Sigmoid colon (tissue), 7 donors: ENCODE data around the gene KMT2C. TPM values are rescaled to one million over a fixed set of nuclear protein-coding genes. Genes with fewer than 3 reads are reported as not detected.

Source experiments
- DNase-seq: peaks from one replicate; pipeline ENCODE4 v3.0.0-alpha.2; 2019
- H3K27ac ChIP-seq, 4 donors: fragments of 200-600 bp; sonication (generic); one replicate each; pipeline ENCODE4 v1.5.1; 2016 to 2019; ENCODE audit warnings: mild to moderate bottlenecking in 1 of 4
- H3K27me3 ChIP-seq, 3 donors: fragments of 200-600 bp; sonication (generic); one replicate each; pipeline ENCODE4 v1.5.1; 2019; ENCODE audit warnings: mild to moderate bottlenecking in 1 of 3
- H3K36me3 ChIP-seq, 4 donors: fragments of 200-600 bp; sonication (generic); one replicate each; pipeline ENCODE4 v1.5.1; 2016 to 2019
- H3K4me1 ChIP-seq, 4 donors: fragments of 200-600 bp; sonication (generic); one replicate each; pipeline ENCODE4 v1.5.1; 2017 to 2019
- H3K4me3 ChIP-seq, 4 donors: fragments of 200-600 bp; sonication (generic); one replicate each; pipeline ENCODE4 v1.5.1; 2017 to 2019; ENCODE audit warnings: mild to moderate bottlenecking in 2 of 4, moderate library complexity in 1 of 4
- H3K9me3 ChIP-seq, 4 donors: fragments of 200-600 bp in 3 of 4; sonication (generic) in 3 of 4; one replicate each; pipeline versions ENCODE4 v1.5.1 to v1.6.1; 2013 to 2019
- EP300 ChIP-seq, 4 donors: sonication (generic); formaldehyde crosslinking; IDR thresholded peaks; one replicate each; pipeline ENCODE4 v1.6.1; 2017; ENCODE audit warnings: antibody characterized with exemption in 4 of 4
- POLR2A ChIP-seq, 2 donors: fragments of 450-650 bp; IDR thresholded peaks; one replicate each; pipeline ENCODE4 v1.6.1; 2016; ENCODE audit warnings: antibody characterized with exemption in 2 of 2, mild to moderate bottlenecking in 2 of 2, moderate library complexity in 2 of 2
- POLR2AphosphoS5 ChIP-seq, 4 donors: sonication (generic); formaldehyde crosslinking; IDR thresholded peaks; one replicate each; pipeline ENCODE4 v1.6.1; 2017; ENCODE audit warnings: antibody characterized with exemption in 4 of 4
- WGBS, 2 donors: extraction: QIAGEN DNeasy Blood & Tissue Kit; methylation state at CpG; one replicate each; pipeline ENCODE4 v1.1.7; 2013; 5-methylcytosine and 5-hydroxymethylcytosine counted together
- intact Hi-C: fragments of 100-400 bp; cut with DNase I; formaldehyde crosslinking; loops from one replicate; pipeline ENCODE4 v1.15.1; 2023
- polyA plus RNA-seq, 3 donors: library from polyadenylated mRNA; stranded (reverse); fragments of 200-250 nt; gene quantifications; one replicate each; pipeline ENCODE4 v1.2.3, GENCODE V29; 2013
- total RNA-seq, 4 donors: library from RNA; depleted of rRNA; stranded (reverse); fragments of >200 nt; gene quantifications; one replicate each; pipeline ENCODE4 v1.1.0, GENCODE V29; 2016
- TF ChIP-seq, protein P1 (sequence below), 4 experiments: fragments of 450-650 bp in 3 of 4; fragments of 200-600 bp in 1 of 4; IDR thresholded peaks; one replicate each; pipeline ENCODE4 v1.5.1; 2016 to 2019; ENCODE audit warnings: antibody characterized with exemption in 4 of 4, mild to moderate bottlenecking in 3 of 4, moderate library complexity in 2 of 4
- donor health status: healthy with polysubstance abuse.
- donor health status: Bipolar disorder and iron deficiency.
- donor health status: healthy.

Gene KMT2C
- total and polyA plus RNA-seq, 7 donors = 7.4 to 75.6 (median 46.4) TPM

GRCh38 chr7:152152267-152152666 lies 283.5 kb downstream of the KMT2C start:
- intact Hi-C loops = no loop called here
- Histone ChIP-seq H3K36me3 (peaks cover 52 to 100% (median 68%) of the 10 kb centered on the region in 4 donors), H3K27me3 (no peaks in the 10 kb centered on the region), H3K4me3 (no peak overlapping the region), H3K9me3 (no peaks in the 10 kb centered on the region), H3K27ac (no peak overlapping the region), H3K4me1 (no peaks in the 10 kb centered on the region)
- no peak for DNase-seq
- 88 to 94% methylated on average over 5 of the region's 5 CpGs for WGBS, 2 donors
- TF ChIP-seq EP300 (IDR thresholded peaks at IDR 0.05) = no peak
- no peak for TF ChIP-seq POLR2AphosphoS5 (IDR thresholded peaks at IDR 0.05)
- TF ChIP-seq, protein P1, sequence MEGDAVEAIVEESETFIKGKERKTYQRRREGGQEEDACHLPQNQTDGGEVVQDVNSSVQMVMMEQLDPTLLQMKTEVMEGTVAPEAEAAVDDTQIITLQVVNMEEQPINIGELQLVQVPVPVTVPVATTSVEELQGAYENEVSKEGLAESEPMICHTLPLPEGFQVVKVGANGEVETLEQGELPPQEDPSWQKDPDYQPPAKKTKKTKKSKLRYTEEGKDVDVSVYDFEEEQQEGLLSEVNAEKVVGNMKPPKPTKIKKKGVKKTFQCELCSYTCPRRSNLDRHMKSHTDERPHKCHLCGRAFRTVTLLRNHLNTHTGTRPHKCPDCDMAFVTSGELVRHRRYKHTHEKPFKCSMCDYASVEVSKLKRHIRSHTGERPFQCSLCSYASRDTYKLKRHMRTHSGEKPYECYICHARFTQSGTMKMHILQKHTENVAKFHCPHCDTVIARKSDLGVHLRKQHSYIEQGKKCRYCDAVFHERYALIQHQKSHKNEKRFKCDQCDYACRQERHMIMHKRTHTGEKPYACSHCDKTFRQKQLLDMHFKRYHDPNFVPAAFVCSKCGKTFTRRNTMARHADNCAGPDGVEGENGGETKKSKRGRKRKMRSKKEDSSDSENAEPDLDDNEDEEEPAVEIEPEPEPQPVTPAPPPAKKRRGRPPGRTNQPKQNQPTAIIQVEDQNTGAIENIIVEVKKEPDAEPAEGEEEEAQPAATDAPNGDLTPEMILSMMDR (IDR thresholded peaks at IDR 0.05) = no peak
- no peak for TF ChIP-seq POLR2A (IDR thresholded peaks at IDR 0.05)

DNA sequence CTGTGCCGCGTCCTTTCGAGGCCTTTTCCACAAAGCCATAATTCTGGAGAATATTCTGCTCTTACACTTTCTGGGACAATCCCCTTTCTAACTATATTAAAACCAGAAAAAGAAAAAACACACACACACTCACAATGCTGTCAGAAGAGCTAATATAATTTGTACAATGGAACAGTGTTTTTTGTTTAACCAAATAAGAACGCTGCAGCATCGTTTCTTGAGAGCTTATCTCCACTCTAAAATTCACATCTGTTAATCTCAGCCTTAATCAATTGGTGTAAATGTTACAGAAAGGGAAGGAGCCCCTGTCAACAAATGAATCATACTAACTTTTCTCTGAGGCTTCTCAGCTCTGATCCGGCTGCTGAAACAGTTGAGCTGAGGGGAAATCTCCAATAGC lies 286.4 kb downstream of the KMT2C start:
- no peaks in the 10 kb centered on the region for H3K4me1 ChIP-seq
- no peaks in the 10 kb centered on the region for H3K27me3 ChIP-seq
- no peak for DNase-seq
- intact Hi-C loops = no loop called here
- TF ChIP-seq EP300 (IDR thresholded peaks at IDR 0.05) = no peak
- TF ChIP-seq POLR2AphosphoS5 (IDR thresholded peaks at IDR 0.05) = no peak
- TF ChIP-seq, protein P1 (IDR thresholded peaks at IDR 0.05) = no peak
- no peak for TF ChIP-seq POLR2A (IDR thresholded peaks at IDR 0.05)
- H3K27ac ChIP-seq = no peak overlapping the region
- H3K36me3 ChIP-seq = peaks cover 51 to 100% (median 64%) of the 10 kb centered on the region in 4 donors
- 58 to 76% methylated on average over 6 of the region's 6 CpGs for WGBS, 2 donors
- no peak overlapping the region for H3K4me3 ChIP-seq
- no peaks in the 10 kb centered on the region for H3K9me3 ChIP-seq

DNA sequence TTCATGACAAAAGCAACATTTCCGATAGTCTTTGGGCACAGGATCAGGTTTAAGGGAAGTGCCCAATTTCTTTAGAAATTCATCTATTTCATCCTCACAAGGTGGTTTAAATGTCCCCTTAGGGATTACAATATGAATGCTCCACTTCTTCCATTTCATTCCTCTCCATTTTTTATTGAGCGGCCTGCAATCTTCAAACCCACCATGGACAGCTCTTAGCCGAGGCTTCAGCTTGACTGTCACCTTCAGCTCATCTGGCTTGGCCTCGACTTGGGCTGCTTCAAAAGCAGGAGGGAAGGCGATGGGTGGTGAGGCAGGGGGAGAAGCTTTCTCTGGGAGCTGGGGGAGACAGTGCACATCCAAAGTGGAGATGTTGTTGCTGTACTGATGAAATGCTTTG lies 287.1 kb downstream of the KMT2C start:
- DNase-seq = no peak
- intact Hi-C loops = no loop called here
- H3K36me3 ChIP-seq = peaks cover 51 to 100% (median 62%) of the 10 kb centered on the region in 4 donors
- H3K27ac ChIP-seq = no peak overlapping the region
- H3K4me3 ChIP-seq = no peak overlapping the region
- no peaks in the 10 kb centered on the region for H3K9me3 ChIP-seq
- 90 to 92% methylated on average over 5 of the region's 5 CpGs for WGBS, 2 donors
- no peaks in the 10 kb centered on the region for H3K27me3 ChIP-seq
- no peak for TF ChIP-seq POLR2A (IDR thresholded peaks at IDR 0.05)
- no peak for TF ChIP-seq EP300 (IDR thresholded peaks at IDR 0.05)
- no peak for TF ChIP-seq POLR2AphosphoS5 (IDR thresholded peaks at IDR 0.05)
- TF ChIP-seq, protein P1 (IDR thresholded peaks at IDR 0.05) = no peak
- peaks cover 0 to 3% (median 0%) of the 10 kb centered on the region in 4 donors for H3K4me1 ChIP-seq

DNA sequence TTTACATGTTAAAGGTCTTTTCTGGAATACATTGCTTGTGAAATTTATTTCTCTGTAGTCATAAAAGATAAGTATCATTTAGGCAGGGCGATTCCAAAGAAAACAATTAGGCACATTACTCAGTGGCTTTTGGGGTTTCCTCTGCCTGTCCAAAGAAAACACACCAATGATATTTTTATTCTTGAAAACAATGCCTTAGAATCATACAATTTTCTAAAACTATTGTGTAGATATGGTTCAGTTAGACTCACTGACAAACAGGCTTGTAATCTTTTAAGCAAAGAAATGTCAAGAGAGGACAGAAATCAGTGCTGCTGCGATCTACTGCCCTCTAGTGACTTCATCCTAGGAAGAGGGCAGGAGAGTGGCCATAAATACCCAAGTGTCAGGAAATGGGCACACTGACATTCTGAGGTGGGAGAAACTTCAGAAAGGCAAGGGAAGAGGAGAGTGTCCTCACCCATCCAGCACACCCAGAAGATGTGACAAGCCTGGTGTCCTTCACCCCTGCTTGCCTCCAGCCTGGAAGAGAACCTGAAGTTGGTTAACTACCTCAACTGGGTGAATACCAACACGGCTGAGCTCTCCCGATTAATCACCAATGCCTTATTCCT lies 289.8 kb downstream of the KMT2C start:
- peaks cover 0 to 15% (median 8%) of the 10 kb centered on the region in 4 donors for H3K4me1 ChIP-seq
- TF ChIP-seq POLR2AphosphoS5 (IDR thresholded peaks at IDR 0.05) (no peak), POLR2A (IDR thresholded peaks at IDR 0.05) (no peak), EP300 (IDR thresholded peaks at IDR 0.05) (no peak)
- TF ChIP-seq, protein P1 (IDR thresholded peaks at IDR 0.05) = peak in 1 of 4 experiments; percentile 47
- H3K9me3 ChIP-seq = no peaks in the 10 kb centered on the region
- WGBS, 2 donors = 55 to 77% methylated on average over 4 of the region's 4 CpGs
- no peaks in the 10 kb centered on the region for H3K27me3 ChIP-seq
- H3K36me3 ChIP-seq = peaks cover 38 to 94% (median 47%) of the 10 kb centered on the region in 4 donors
- DNase-seq = no peak
- no peak overlapping the region for H3K27ac ChIP-seq
- intact Hi-C loops = no loop called here
- no peak overlapping the region for H3K4me3 ChIP-seq
